K562 (cell line): Measurements from ENCODE around the gene SIGMAR1. TPM values are rescaled to one million over a fixed set of nuclear protein-coding genes. Genes with fewer than 3 reads are reported as not detected.
A peak's percentile ranks its signal among the peaks of the same experiment; 100 is the strongest.

Experiments
- ATAC-seq: fragments of 200-7000 bp; cut with Tn5 transposase; 3 replicates; pipeline ENCODE4 v1.9.1; 2020; ENCODE audit warnings: moderate library complexity
- BruUV-seq: library from RNA; stranded (reverse); fragments of 400-500 nt; replicated peaks from 2 replicates; lab custom pipeline; 2021; lab: Mats Ljungman, UMichigan
- CTCF ChIA-PET: fragments of 300-600 bp; formaldehyde crosslinking; extraction: SDS; loops from one replicate; lab custom pipeline; 2021; ENCODE audit warnings: low intra/inter-chr PET ratio; lab: Yijun Ruan, JAX
- POLR2A ChIA-PET: fragments of 300-600, 350-650 bp; sonication (Branson Sonifier 250); formaldehyde crosslinking; extraction: SDS; loops from one replicate; lab custom pipeline; 2021; ENCODE audit warnings: antibody characterized with exemption, inconsistent platforms; lab: Yijun Ruan, JAX
- DNase-seq, 4 experiments: peaks; one replicate each; pipeline versions ENCODE4 v3.0.0 to v3.0.0-alpha.2; 2011 to 2018; ENCODE audit warnings: low spot score in 3 of 4, mixed read lengths in 3 of 4; ENCODE audit errors: extremely low read depth in 1 of 4
- FAIRE-seq: peaks from 2 replicates; lab custom pipeline; 2011; peaks lifted over from hg19 to GRCh38; lab: Jason Lieb, UNC
- H2AFZ ChIP-seq: 2 replicates; pipeline ENCODE4 v1.6.0; 2011; ENCODE audit warnings: low read depth, low read length, control low read depth, inconsistent platforms
- H3K27ac ChIP-seq: fragments of 200-600 bp; 3 replicates; pipeline ENCODE4 v1.8.0; 2011; ENCODE audit warnings: low read depth, mild to moderate bottlenecking, control low read depth, inconsistent platforms, low read length, moderate library complexity, mixed read lengths; ENCODE audit errors: extremely low read depth
- H3K27me3 ChIP-seq, 2 experiments: fragments of 300-600 bp in 1 of 2; 2 replicates in 1 of 2; 3 replicates in 1 of 2; pipeline versions ENCODE4 v1.6.0 to v1.8.0; 2011; ENCODE audit warnings: inconsistent platforms in 2 of 2, low read length in 2 of 2, mild to moderate bottlenecking in 1 of 2, mixed read lengths in 1 of 2, moderate library complexity in 1 of 2; ENCODE audit not compliant: control insufficient read depth in 2 of 2, insufficient read depth in 2 of 2
- H3K36me3 ChIP-seq: fragments of 300-600 bp; 3 replicates; pipeline ENCODE4 v1.8.0; 2011; ENCODE audit warnings: mild to moderate bottlenecking, low read length, inconsistent platforms; ENCODE audit not compliant: control insufficient read depth, insufficient read depth
- H3K4me1 ChIP-seq, 2 experiments: fragments of 200-600 bp in 1 of 2; replicated peaks in 1 of 2; 2 replicates in 1 of 2; 3 replicates in 1 of 2; pipeline versions ENCODE4 v1.5.1 to v1.8.0; 2011; ENCODE audit warnings: inconsistent platforms in 2 of 2, low read length in 2 of 2, mild to moderate bottlenecking in 1 of 2, mixed read lengths in 1 of 2, moderate library complexity in 1 of 2; ENCODE audit not compliant: control insufficient read depth in 2 of 2, insufficient read depth in 2 of 2
- H3K4me2 ChIP-seq: 2 replicates; pipeline ENCODE4 v1.6.1; 2011; ENCODE audit warnings: low read length, control low read depth, inconsistent platforms, mixed read lengths; ENCODE audit not compliant: insufficient read depth
- H3K4me3 ChIP-seq: fragments of 200-600 bp; sonication (generic), shearing (Covaris generic); 2 replicates; pipeline ENCODE4 v1.5.1; 2016; ENCODE audit warnings: control low read depth, inconsistent platforms
- H3K79me2 ChIP-seq: fragments of 200-600 bp; 3 replicates; pipeline ENCODE4 v1.8.0; 2011; ENCODE audit warnings: low read length, inconsistent platforms; ENCODE audit not compliant: control insufficient read depth, insufficient read depth
- H3K9ac ChIP-seq, 2 experiments: 2 replicates each; pipeline versions ENCODE4 v1.6.0 to v1.6.1; 2011; ENCODE audit warnings: low read depth in 2 of 2, low read length in 2 of 2, control low read depth in 1 of 2, inconsistent platforms in 1 of 2, mild to moderate bottlenecking in 1 of 2, mixed read lengths in 1 of 2; ENCODE audit not compliant: insufficient read depth in 1 of 2
- H3K9me1 ChIP-seq: one replicate; pipeline ENCODE4 v1.6.0; 2011; ENCODE audit warnings: inconsistent platforms, mild to moderate bottlenecking, low read length, moderate library complexity; ENCODE audit not compliant: control insufficient read depth, insufficient read depth
- H3K9me3 ChIP-seq: replicated peaks from 2 replicates; pipeline ENCODE4 v1.5.1; 2011; ENCODE audit warnings: low read depth, low read length, inconsistent platforms; ENCODE audit not compliant: control insufficient read depth, insufficient read depth
- H4K20me1 ChIP-seq: replicated peaks from 2 replicates; pipeline ENCODE4 v1.6.1; 2011; ENCODE audit warnings: low read length, inconsistent platforms, mixed read lengths; ENCODE audit not compliant: control insufficient read depth, insufficient read depth
- LCOR ChIP-seq: sonication (generic); formaldehyde crosslinking; IDR thresholded peaks from 2 replicates; pipeline ENCODE4 v1.8.0; 2022; ENCODE audit warnings: mild to moderate bottlenecking, missing genetic modification reagents
- POLR2H ChIP-seq: IDR thresholded peaks from 2 replicates; pipeline ENCODE4 v1.6.1; 2016; ENCODE audit warnings: missing genetic modification characterization, low read depth, mild to moderate bottlenecking, control low read depth, missing compliant biosample characterization, moderate library complexity
- PPARD ChIP-seq: fragments of 250-450 bp; sonication (Bioruptor Pico); IDR thresholded peaks from 2 replicates; pipeline ENCODE4 v1.8.0; 2022; ENCODE audit warnings: inconsistent platforms, mild to moderate bottlenecking, moderate library complexity
- RERE ChIP-seq: sonication (generic); formaldehyde crosslinking; IDR thresholded peaks from 2 replicates; pipeline ENCODE4 v1.8.0; 2023; ENCODE audit warnings: missing genetic modification reagents, mild to moderate bottlenecking, borderline replicate concordance
- SP2 ChIP-seq: IDR thresholded peaks from 2 replicates; pipeline ENCODE4 v1.6.1; 2011; ENCODE audit warnings: mild to moderate bottlenecking, low read depth, low read length, moderate library complexity; ENCODE audit not compliant: poor library complexity, severe bottlenecking; ENCODE audit errors: extremely low read depth
- ZNF23 ChIP-seq: fragments of 250-450 bp; sonication (Bioruptor Pico); IDR thresholded peaks from 2 replicates; pipeline ENCODE4 v1.4.0; 2020; ENCODE audit warnings: mild to moderate bottlenecking
- ZNF57 ChIP-seq: fragments of 450-650 bp; formaldehyde crosslinking; IDR thresholded peaks from 2 replicates; pipeline ENCODE4 v1.4.0; 2020; ENCODE audit warnings: mild to moderate bottlenecking, moderate library complexity
- WGBS: fragments of 100-300 bp; shearing (Covaris generic); methylation state at CpG from one replicate; pipeline ENCODE4 v1.1.6; 2016; ENCODE audit warnings: low coverage, mixed read lengths; ENCODE audit not compliant: insufficient coverage; ENCODE audit errors: missing lambda C conversion rate; 5-methylcytosine and 5-hydroxymethylcytosine counted together
- in situ Hi-C: fragments of 300-500 bp; cut with MboI; formaldehyde crosslinking; loops from 4 replicates; pipeline ENCODE4 v1.15.0; 2018; ENCODE audit warnings: inconsistent platforms, mixed read lengths
- intact Hi-C: fragments of 100-400 bp; cut with micrococcal nuclease; formaldehyde crosslinking; loops from 2 replicates; pipeline ENCODE4 v1.14.2; 2022
- polyA plus RNA-seq, 8 experiments: library from polyadenylated mRNA; depleted of rRNA in 4 of 8; stranded (reverse) in 5 of 8; unstranded in 3 of 8; fragments of >200 nt; fragmentation: Nextera tagmentation in 2 of 8; fragmentation: Illumina TruSeq in 1 of 8; extraction: Ambion mirVana in 2 of 8; extraction: Trizol in 1 of 8; gene quantifications; 2 replicates each; pipeline versions ENCODE4 v1.2.1 to v1.2.3, GENCODE V29; 2011 to 2014; ENCODE audit warnings: inconsistent platforms in 1 of 8, missing spikeins in 1 of 8
- total RNA-seq, 7 experiments: library from RNA; depleted of rRNA in 6 of 7; stranded (reverse); fragments of >200 nt in 6 of 7; fragmentation: Illumina TruSeq in 2 of 7; extraction: Trizol in 2 of 7; gene quantifications; 2 replicates each; pipeline versions ENCODE4 v1.2.1 to v1.2.3, GENCODE V29; 2011 to 2021; ENCODE audit warnings: low replicate concordance in 1 of 7
- TF ChIP-seq, protein P1 (sequence below), 2 experiments: fragments of 450-650 bp; IDR thresholded peaks; 2 replicates each; pipeline ENCODE4 v1.6.1; 2018; ENCODE audit warnings: mild to moderate bottlenecking in 2 of 2, low read depth in 1 of 2; ENCODE audit not compliant: partially characterized antibody in 2 of 2
- TF ChIP-seq, protein P2 (sequence below): fragments of 250-450 bp; sonication (Bioruptor Pico); IDR thresholded peaks from 2 replicates; pipeline ENCODE4 v1.8.0; 2021; ENCODE audit warnings: borderline replicate concordance, mild to moderate bottlenecking, moderate library complexity; ENCODE audit not compliant: poor library complexity, severe bottlenecking
- TF ChIP-seq, protein P3 (sequence below): fragments of 250-450 bp; sonication (Bioruptor Pico); IDR thresholded peaks from 2 replicates; pipeline ENCODE4 v1.4.0; 2020; ENCODE audit warnings: mild to moderate bottlenecking

The SIGMAR1 gene
- total and polyA plus RNA-seq, 9 of the 15 experiments (the other 6 are each of a cell fraction or from before 2014, with no cell fraction given), result 6.9 to 80.0 (median 35.2) TPM

- in situ Hi-C loops, result no loop called here
- TF ChIP-seq POLR2H (no peak), RERE (CRISPR knock-in tag) (no peak), SP2 (no peak), LCOR (CRISPR knock-in tag) (no peak), PPARD (CRISPR knock-in tag) (no peak), ZNF57 (CRISPR knock-in tag) (no peak), ZNF23 (CRISPR knock-in tag) (no peak)
- TF ChIP-seq, protein P1, sequence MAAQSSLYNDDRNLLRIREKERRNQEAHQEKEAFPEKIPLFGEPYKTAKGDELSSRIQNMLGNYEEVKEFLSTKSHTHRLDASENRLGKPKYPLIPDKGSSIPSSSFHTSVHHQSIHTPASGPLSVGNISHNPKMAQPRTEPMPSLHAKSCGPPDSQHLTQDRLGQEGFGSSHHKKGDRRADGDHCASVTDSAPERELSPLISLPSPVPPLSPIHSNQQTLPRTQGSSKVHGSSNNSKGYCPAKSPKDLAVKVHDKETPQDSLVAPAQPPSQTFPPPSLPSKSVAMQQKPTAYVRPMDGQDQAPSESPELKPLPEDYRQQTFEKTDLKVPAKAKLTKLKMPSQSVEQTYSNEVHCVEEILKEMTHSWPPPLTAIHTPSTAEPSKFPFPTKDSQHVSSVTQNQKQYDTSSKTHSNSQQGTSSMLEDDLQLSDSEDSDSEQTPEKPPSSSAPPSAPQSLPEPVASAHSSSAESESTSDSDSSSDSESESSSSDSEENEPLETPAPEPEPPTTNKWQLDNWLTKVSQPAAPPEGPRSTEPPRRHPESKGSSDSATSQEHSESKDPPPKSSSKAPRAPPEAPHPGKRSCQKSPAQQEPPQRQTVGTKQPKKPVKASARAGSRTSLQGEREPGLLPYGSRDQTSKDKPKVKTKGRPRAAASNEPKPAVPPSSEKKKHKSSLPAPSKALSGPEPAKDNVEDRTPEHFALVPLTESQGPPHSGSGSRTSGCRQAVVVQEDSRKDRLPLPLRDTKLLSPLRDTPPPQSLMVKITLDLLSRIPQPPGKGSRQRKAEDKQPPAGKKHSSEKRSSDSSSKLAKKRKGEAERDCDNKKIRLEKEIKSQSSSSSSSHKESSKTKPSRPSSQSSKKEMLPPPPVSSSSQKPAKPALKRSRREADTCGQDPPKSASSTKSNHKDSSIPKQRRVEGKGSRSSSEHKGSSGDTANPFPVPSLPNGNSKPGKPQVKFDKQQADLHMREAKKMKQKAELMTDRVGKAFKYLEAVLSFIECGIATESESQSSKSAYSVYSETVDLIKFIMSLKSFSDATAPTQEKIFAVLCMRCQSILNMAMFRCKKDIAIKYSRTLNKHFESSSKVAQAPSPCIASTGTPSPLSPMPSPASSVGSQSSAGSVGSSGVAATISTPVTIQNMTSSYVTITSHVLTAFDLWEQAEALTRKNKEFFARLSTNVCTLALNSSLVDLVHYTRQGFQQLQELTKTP (IDR thresholded peaks at IDR 0.05; ENCODE audit: low read depth in 1 of 2, partially characterized antibody in 2 of 2), result no peak
- TF ChIP-seq, protein P2, sequence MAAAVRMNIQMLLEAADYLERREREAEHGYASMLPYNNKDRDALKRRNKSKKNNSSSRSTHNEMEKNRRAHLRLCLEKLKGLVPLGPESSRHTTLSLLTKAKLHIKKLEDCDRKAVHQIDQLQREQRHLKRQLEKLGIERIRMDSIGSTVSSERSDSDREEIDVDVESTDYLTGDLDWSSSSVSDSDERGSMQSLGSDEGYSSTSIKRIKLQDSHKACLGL (CRISPR knock-in tag), result no peak
- TF ChIP-seq, protein P3, sequence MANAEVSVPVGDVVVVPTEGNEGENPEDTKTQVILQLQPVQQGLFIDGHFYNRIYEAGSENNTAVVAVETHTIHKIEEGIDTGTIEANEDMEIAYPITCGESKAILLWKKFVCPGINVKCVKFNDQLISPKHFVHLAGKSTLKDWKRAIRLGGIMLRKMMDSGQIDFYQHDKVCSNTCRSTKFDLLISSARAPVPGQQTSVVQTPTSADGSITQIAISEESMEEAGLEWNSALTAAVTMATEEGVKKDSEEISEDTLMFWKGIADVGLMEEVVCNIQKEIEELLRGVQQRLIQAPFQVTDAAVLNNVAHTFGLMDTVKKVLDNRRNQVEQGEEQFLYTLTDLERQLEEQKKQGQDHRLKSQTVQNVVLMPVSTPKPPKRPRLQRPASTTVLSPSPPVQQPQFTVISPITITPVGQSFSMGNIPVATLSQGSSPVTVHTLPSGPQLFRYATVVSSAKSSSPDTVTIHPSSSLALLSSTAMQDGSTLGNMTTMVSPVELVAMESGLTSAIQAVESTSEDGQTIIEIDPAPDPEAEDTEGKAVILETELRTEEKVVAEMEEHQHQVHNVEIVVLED (CRISPR knock-in tag), result no peak
These were observed 8.1 kb downstream of the SIGMAR1 start for GRCh38 chr9:34629491-34629808.

More at GRCh38 chr9:34629491-34629808, 8.1 kb downstream of the SIGMAR1 start:
- H3K9me1 ChIP-seq, result no peaks in the 10 kb centered on the region
- FAIRE-seq (no peak), DNase-seq (no peak), ATAC-seq (no peak)
- WGBS, result 3% methylated on average over 5 of the region's 5 CpGs
- H3K9me3 ChIP-seq, result no peaks in the 10 kb centered on the region
- H3K79me2 ChIP-seq, result no peaks in the 10 kb centered on the region
- 0 out of 2 replicates have a peak, but pooled peaks cover 4% of the 10 kb centered on the region for H4K20me1 ChIP-seq
- H3K4me1 ChIP-seq, result peaks cover 0 to 19% of the 10 kb centered on the region in 2 experiments; a peak in 4 of 5 replicates
- ChIA-PET POLR2A (no interaction called here), CTCF (no interaction called here)
- H3K9ac ChIP-seq, result no peak overlapping the region
- H3K4me3 ChIP-seq, result no peak overlapping the region
- intact Hi-C loops, result no loop called here
- no peak overlapping the region for H3K27ac ChIP-seq
- H3K4me2 ChIP-seq, result peak overlapping the region; percentile 41; the same call in 1 of the 2 replicates
- BruUV-seq, result no TSS peak
- H3K36me3 ChIP-seq, result no peaks in the 10 kb centered on the region
- no peak overlapping the region for H2AFZ ChIP-seq
- peaks cover 14 to 55% of the 10 kb centered on the region in 2 experiments; a peak in 4 of 5 replicates for H3K27me3 ChIP-seq
